ENCODE results near the gene GADD45A.

DNA sequence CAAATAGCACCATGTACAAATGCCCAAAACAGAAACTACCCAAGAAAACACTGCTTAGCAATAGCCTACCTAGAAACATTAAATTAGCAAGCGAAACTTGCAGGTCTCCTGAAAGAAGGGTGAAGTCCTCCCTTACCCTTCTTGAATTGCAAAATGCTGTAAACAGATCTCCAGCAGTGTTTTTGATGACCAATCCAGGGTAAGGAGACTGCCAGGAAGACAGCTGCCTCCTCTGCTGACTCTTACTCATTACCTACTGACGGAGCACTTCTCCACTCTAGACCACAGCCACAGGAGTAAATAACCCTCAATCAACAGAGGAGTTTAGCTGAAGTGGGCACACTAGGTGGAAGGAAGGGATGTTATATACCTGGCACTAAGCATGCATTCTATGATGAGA is 32.2 kb upstream of the GADD45A start:
- no peak for TF ChIP-seq THRB (CRISPR knock-in tag; conservative IDR thresholded peaks at IDR 0.05)
- TF ChIP-seq, protein P1, sequence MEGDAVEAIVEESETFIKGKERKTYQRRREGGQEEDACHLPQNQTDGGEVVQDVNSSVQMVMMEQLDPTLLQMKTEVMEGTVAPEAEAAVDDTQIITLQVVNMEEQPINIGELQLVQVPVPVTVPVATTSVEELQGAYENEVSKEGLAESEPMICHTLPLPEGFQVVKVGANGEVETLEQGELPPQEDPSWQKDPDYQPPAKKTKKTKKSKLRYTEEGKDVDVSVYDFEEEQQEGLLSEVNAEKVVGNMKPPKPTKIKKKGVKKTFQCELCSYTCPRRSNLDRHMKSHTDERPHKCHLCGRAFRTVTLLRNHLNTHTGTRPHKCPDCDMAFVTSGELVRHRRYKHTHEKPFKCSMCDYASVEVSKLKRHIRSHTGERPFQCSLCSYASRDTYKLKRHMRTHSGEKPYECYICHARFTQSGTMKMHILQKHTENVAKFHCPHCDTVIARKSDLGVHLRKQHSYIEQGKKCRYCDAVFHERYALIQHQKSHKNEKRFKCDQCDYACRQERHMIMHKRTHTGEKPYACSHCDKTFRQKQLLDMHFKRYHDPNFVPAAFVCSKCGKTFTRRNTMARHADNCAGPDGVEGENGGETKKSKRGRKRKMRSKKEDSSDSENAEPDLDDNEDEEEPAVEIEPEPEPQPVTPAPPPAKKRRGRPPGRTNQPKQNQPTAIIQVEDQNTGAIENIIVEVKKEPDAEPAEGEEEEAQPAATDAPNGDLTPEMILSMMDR (IDR thresholded peaks at IDR 0.05 in 2 of 3, conservative IDR thresholded peaks at IDR 0.05 in 1 of 3; ENCODE audit: insufficient read depth in 2 of 3, low read depth in 1 of 3, low read length in 3 of 3) = no peak
- TF ChIP-seq GTF2B (IDR thresholded peaks at IDR 0.05; ENCODE audit: extremely low read depth, insufficient read length) = no peak
- TF ChIP-seq, protein P2, sequence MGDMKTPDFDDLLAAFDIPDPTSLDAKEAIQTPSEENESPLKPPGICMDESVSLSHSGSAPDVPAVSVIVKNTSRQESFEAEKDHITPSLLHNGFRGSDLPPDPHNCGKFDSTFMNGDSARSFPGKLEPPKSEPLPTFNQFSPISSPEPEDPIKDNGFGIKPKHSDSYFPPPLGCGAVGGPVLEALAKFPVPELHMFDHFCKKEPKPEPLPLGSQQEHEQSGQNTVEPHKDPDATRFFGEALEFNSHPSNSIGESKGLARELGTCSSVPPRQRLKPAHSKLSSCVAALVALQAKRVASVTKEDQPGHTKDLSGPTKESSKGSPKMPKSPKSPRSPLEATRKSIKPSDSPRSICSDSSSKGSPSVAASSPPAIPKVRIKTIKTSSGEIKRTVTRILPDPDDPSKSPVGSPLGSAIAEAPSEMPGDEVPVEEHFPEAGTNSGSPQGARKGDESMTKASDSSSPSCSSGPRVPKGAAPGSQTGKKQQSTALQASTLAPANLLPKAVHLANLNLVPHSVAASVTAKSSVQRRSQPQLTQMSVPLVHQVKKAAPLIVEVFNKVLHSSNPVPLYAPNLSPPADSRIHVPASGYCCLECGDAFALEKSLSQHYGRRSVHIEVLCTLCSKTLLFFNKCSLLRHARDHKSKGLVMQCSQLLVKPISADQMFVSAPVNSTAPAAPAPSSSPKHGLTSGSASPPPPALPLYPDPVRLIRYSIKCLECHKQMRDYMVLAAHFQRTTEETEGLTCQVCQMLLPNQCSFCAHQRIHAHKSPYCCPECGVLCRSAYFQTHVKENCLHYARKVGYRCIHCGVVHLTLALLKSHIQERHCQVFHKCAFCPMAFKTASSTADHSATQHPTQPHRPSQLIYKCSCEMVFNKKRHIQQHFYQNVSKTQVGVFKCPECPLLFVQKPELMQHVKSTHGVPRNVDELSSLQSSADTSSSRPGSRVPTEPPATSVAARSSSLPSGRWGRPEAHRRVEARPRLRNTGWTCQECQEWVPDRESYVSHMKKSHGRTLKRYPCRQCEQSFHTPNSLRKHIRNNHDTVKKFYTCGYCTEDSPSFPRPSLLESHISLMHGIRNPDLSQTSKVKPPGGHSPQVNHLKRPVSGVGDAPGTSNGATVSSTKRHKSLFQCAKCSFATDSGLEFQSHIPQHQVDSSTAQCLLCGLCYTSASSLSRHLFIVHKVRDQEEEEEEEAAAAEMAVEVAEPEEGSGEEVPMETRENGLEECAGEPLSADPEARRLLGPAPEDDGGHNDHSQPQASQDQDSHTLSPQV (IDR thresholded peaks at IDR 0.05) = no peak
- no peak for TF ChIP-seq PTTG1 (tag; IDR thresholded peaks at IDR 0.05; ENCODE audit: low read depth)
- no peak for TF ChIP-seq CCNT2 (IDR thresholded peaks at IDR 0.05; ENCODE audit: borderline replicate concordance, extremely low read depth, insufficient read length, low read depth, low read length)
- TF ChIP-seq SIRT6 (IDR thresholded peaks at IDR 0.05; ENCODE audit: low read depth, low read length) = no peak
- no peak for TF ChIP-seq ZNF507 (tag; conservative IDR thresholded peaks at IDR 0.05)
- TF ChIP-seq EGR1 (conservative IDR thresholded peaks at IDR 0.05) = no peak
- TF ChIP-seq LARP7 (IDR thresholded peaks at IDR 0.05) = no peak
- TF ChIP-seq HCFC1 (IDR thresholded peaks at IDR 0.05; ENCODE audit: low read depth, low read length) = no peak
- TF ChIP-seq NFE2L1 (tag; IDR thresholded peaks at IDR 0.05; ENCODE audit: borderline replicate concordance, low read depth) = no peak
